ENCODE data around the gene VEZT.

VEZT gene

DNA sequence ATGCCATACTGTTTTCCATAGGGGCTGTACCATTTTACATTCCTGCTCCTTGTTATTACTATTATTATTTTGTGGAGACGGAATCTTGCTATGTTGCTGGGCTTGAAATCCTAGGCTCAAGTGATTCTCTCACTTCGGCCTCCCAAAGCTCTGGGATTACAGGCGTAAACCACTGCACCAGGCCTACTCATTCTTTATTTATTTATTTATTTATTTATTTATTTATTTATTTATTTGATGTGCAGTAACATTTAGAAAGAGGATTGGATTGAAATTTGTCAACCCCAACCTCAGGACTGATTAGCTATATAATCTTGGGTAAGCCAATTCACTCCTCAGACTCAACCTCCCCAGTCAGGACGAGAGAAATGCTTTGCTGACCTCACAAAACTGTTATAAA is 107.9 kb downstream of the VEZT start:
- DNase-seq: no peak

DNA sequence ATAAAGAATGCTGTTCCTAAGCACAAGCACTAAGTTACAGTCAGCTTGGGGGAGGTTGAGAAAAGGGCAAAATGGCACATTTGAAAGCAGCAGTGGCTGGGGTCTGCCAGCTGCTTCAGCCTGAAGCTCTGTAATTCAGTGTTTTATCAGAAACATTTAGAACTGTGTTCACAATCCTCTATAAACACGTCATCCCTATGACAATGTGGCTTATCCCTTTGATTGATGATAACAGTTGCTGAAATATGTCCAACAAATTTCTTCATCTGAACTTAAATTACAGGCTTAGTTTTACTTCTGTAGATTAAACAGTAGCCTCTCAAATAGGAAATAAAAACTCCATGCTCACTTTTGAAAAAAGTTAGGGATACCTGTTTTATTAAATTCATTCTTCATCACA is 108.8 kb downstream of the VEZT start:
- no peak for DNase-seq

DNA sequence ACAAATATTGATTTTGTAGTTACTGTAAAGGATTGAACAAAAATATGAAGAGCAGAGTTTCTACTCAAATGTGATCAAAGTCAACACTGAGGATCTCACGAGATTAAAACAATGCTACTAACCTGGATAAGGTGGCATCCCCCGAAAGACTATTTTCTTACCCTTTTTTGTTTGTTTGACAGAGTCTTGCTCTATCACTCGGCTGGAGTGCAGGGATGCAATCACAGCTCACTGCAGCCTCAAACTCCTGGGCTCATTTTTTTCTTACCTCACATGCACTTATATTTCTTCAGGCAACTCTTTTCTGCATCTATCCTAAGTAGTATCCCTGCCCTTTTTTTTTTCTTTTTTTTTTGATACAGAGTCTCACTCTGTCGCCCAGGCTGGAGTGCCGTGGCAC is 109.2 kb downstream of the VEZT start:
- no peak for DNase-seq

DNA sequence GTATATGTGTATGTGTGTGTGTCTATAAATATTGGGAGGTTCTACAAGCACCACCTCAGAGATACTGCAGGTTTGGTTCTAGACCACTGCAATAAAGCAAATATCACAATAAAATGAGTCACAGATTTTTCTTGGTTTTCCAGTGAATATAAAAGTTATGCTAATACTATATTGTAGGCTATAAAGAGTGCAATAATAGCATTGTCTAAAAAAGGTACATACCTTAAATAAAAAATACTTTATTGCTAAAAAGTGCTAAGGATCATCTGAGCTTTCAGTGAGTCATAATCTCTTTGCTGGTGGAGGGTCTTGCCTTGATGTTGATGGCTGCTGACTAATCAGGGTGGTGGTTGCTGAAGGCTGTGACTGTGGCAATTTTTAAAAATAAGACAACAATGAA is 111.1 kb downstream of the VEZT start:
- DNase-seq: no peak

DNA sequence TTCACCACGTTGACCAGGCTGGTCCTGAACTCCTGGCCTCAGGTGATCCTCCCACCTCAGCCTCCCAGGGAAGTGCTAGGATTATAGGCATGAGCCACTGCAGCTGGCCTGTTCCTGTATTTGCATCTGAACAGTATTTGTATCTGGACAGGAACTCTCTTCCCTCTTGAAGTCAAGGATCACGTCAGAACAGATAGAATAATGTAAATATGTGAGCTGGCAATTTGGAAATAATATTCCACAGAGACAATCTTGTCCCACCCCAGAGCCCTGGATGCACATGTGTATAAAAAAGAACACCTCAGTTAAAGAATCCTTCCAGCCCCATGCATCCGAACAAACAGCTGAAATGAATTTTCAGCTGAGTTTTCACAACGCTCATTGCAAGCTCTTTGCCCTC is 118.3 kb downstream of the VEZT start:
- DNase-seq: no peak

DNA sequence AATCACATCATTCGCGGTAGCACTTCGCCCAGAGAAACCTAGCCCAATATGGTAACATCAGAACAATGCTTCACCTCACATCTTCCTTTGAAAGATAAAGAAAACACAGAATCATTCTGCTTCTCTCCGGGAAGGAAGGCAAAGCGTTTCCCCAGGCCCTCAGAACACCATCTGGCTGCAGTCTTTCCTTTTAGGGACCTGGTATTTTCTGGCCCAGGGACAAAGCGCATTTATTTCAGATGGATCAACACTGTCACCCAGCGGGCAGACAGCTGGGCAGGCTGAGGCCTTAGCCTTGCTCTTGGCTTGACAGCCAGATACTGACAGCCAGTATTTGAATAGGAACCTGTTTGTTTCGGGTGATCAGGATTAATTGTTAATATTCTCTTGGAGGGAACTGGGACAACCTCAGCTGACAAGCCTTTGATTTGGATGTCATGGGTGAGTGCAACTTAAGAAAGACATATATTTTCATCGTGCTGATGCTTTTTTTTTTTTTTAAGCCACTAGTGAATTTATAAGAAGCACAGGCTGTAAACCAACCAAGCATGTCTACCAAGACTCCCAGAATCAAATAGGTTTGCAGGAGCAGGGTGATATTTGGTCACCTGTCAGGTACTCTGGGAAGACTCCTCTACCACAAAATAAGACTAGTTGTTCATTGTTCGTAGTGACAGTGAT is 118.9 kb downstream of the VEZT start:
- DNase-seq: peak; percentile 79

DNA sequence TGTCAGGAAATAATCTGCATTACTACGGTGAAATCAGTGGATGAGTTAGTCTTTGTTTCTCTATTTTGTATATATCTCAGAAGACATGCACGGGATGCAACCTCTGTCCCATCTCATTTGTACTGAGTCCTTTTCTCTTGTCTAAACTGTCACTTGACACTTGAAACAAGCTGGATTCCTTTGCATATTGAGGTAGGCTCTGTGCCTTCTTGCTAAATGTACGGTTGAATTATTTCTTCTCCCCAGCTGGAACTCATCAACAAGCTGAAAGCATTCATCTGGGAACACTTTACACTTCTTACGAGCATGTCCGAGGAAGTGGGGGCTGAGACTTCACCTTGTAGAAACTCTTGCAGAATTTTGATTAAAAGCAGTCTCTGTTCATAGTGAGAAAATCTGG is 119.5 kb downstream of the VEZT start:
- DNase-seq: no peak

DNA sequence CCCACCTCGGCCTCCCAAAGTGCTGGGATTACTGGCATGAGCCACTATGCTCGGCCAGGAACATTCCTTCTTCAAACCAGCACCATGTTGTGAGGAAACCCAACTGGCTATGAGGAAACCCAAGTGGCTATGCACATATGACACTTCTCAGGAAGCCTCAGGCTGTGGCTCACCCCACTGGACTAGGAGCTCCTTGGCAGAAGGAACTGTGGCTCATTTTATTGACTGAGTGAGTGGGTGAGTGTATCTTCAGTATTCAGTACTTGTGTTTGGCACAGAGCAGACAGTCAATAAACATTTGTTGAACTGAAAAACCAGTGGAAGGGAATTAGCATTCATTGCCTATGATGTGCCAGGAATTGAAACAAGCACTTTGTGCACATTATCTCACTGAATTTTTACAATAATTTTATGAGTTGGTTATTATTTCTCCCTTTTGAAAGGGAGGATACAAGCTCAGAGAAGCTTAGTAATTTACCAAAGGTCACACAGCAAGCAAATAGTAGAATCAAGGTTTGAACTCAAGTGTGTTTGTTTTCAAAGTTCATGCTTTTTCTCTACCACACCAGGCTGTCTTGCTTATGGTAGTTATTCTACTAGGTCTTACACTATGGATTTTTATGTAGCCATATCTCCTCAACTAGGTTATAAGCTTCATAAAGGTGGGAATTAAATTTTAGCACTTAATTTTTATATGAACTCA is 121.6 kb downstream of the VEZT start:
- DNase-seq: no peak

DNA sequence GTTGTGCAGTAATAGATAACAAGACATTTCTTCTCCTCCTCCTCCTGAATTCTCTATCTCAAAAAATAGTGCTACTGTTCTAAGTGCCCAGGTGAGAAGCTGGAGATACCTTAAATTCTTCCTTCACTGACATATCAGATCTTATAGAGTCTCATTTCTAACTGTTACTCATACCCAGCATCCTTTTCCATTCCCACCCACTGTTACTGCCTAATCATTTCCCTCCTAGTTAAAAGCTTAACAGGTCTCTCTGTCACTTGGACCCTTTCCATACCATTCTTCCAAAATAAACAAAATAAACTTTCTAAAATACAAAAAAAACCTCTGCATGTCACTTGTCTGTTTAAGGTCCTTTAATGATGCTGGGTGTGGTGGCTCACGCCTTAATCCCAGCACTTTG is 124.4 kb downstream of the VEZT start:
- DNase-seq: no peak

DNA sequence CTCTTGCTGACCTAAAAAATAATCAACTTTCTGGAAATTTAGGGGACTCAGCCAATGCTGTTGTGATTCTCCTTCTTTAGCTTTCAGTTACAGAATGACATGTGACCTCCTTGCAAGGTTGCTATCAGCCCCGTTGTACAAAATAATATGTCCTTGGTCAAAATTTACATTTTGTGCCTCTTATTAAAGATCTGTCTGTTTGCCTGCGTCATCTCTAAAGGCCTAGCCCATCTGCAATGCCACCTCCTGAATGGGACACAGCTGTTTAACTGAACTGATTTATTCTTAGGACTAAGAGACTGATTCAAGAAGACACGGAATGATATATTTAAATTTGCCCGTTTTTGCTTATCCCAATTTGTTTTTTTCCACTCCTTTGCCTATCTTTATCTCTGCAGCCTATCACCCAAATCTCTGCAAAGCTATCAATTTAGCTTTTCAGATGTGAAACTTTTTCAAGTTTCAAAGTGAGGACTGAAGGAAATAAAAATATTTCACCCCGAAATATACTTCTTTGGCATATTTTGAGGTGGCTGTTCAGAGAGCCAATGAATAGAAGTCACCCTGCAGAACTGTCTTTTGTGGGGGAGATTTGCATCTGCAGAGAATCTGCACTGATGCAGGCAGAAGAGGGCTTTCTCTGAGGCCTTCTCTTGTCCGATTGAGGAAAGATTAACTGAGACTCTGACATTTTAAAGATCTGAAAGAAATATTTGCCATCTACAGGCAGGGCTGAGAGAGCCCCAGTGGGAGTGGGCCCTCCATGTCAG is 126.0 kb downstream of the VEZT start:
- DNase-seq: no peak

DNA sequence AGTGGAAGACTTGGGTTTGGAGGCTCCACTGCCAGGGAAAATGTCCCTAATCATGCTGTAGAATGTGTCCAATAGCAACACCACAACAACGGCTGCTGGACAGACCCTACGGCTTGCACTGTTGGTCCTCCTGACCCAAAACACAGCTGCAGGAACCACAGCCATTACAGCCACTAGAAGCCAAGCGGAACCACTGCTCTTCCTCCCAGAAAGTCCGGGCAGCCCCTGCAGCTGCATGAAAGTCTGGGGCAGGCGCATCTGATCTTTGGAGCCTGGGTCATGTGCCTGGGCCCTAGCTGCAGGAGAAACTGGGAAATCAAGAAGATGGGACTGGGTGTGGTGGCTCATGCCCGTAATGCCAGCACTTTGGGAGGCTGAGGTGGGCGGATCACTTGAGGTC is 131.7 kb downstream of the VEZT start:
- DNase-seq: no peak

DNA sequence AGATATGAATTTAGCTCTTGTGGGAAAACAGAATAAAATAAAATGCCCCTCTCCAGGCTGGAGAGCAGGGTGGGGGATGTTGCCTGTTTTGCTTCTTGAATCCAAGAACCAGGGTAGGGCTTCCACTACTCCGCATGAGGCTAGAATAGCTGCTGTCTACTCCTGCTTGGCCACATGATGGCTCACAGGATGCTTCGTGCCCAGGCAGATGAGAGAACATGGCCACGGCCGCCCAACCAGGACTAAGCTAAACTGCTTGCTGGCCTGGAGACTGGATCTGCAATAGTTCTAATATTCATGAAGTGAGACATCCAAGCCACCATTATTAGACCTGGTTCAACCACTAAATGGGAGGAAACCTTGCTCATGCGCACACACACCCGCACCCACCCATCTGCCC is 134.1 kb downstream of the VEZT start:
- DNase-seq: no peak
